HCT116 (cell line): ENCODE data around the gene KIRREL3. TPM values are rescaled to one million over a fixed set of nuclear protein-coding genes. Genes with fewer than 3 reads are reported as not detected.

Experiments used
- ATAC-seq: fragments of 200-7000 bp; cut with Tn5 transposase; 2 replicates; pipeline ENCODE4 v1.9.1; 2020; ENCODE audit warnings: mild to moderate bottlenecking, moderate library complexity
- BruUV-seq: library from RNA; stranded (reverse); fragments of 400-500 nt; replicated peaks from 2 replicates; lab custom pipeline; 2021; lab: Mats Ljungman, UMichigan
- CTCF ChIA-PET: fragments of 300-600 bp; sonication (Branson Sonifier 250); formaldehyde crosslinking; loops from one replicate; lab custom pipeline; 2021; ENCODE audit warnings: antibody characterized with exemption; lab: Charles Lee
- POLR2A ChIA-PET: fragments of 300-600, 350-600 bp; sonication (Branson Sonifier 250); formaldehyde crosslinking; loops from one replicate; lab custom pipeline; 2021; ENCODE audit warnings: antibody characterized with exemption; lab: Charles Lee
- RAD21 ChIA-PET, 2 experiments: fragments of 300-600 bp; sonication (Branson Sonifier 250); formaldehyde crosslinking; loops; one replicate each; lab custom pipeline; 2023; ENCODE audit warnings: low total read pairs in 2 of 2; ENCODE audit not compliant: uncharacterized antibody in 2 of 2, unreplicated experiment in 2 of 2, low non-redundant PET in 1 of 2; lab: Charles Lee
- DNase-seq: peaks from one replicate; pipeline ENCODE4 v3.0.0-alpha.2; 2010; ENCODE audit warnings: low read depth, low spot score
- H2AFZ ChIP-seq: fragments of 200-600 bp; shearing (Covaris generic), sonication (generic); 2 replicates; pipeline ENCODE4 v1.6.1; 2017; ENCODE audit warnings: low read depth, mixed run types, mixed read lengths, antibody characterized with exemption, low read length; ENCODE audit not compliant: poor library complexity, severe bottlenecking
- H3K27ac ChIP-seq: 2 replicates; pipeline ENCODE4 v1.5.1; 2012; ENCODE audit warnings: low read depth, low read length
- H3K27me3 ChIP-seq: fragments of 200-600 bp; sonication (generic); 2 replicates; pipeline ENCODE4 v1.6.1; 2016; ENCODE audit warnings: mixed run types, low read length, mixed read lengths; ENCODE audit not compliant: insufficient read depth
- H3K36me3 ChIP-seq, 2 experiments: fragments of 200-500 bp in 1 of 2; fragments of 200-600 bp in 1 of 2; sonication (Bioruptor generic) in 1 of 2; sonication (generic) in 1 of 2; 2 replicates each; pipeline versions ENCODE4 v1.5.1 to v1.6.1; 2014 to 2016; ENCODE audit warnings: low read length in 2 of 2, inconsistent platforms in 1 of 2, mixed read lengths in 1 of 2, mixed run types in 1 of 2; ENCODE audit not compliant: insufficient read depth in 2 of 2, control insufficient read depth in 1 of 2
- H3K4me1 ChIP-seq, 2 experiments: fragments of 200-600 bp in 1 of 2; sonication (generic) in 1 of 2; 2 replicates each; pipeline versions ENCODE4 v1.5.1 to v1.6.1; 2012 to 2017; ENCODE audit warnings: low read length in 2 of 2, inconsistent platforms in 1 of 2, mild to moderate bottlenecking in 1 of 2, mixed read lengths in 1 of 2, mixed run types in 1 of 2, moderate library complexity in 1 of 2; ENCODE audit not compliant: insufficient read depth in 2 of 2, control insufficient read depth in 1 of 2
- H3K4me2 ChIP-seq: fragments of 200-600 bp; sonication (generic); 2 replicates; pipeline ENCODE4 v1.6.1; 2017; ENCODE audit warnings: mixed run types, low read length, mixed read lengths
- H3K4me3 ChIP-seq, 2 experiments: fragments of 200-600 bp in 1 of 2; sonication (generic) in 1 of 2; replicated peaks in 1 of 2; 2 replicates each; pipeline ENCODE4 v1.5.1; 2011 to 2016; ENCODE audit warnings: low read length in 2 of 2, control low read depth in 1 of 2, low read depth in 1 of 2, mild to moderate bottlenecking in 1 of 2, mixed read lengths in 1 of 2, mixed run types in 1 of 2
- H3K79me2 ChIP-seq: fragments of 200-600 bp; sonication (generic); 2 replicates; pipeline ENCODE4 v1.6.1; 2017; ENCODE audit warnings: mild to moderate bottlenecking, mixed run types, low read length, moderate library complexity, mixed read lengths; ENCODE audit not compliant: insufficient read depth
- H3K9ac ChIP-seq: fragments of 200-600 bp; sonication (generic); 2 replicates; pipeline ENCODE4 v1.6.1; 2016; ENCODE audit warnings: low read length, mixed read lengths
- H3K9me2 ChIP-seq: fragments of 200-600 bp; sonication (generic), shearing (Covaris generic); 2 replicates; pipeline ENCODE4 v1.6.1; 2017; ENCODE audit warnings: mixed run types, mild to moderate bottlenecking, moderate library complexity; ENCODE audit not compliant: insufficient read depth
- H3K9me3 ChIP-seq, 2 experiments: fragments of 200-500 bp in 1 of 2; fragments of 200-600 bp in 1 of 2; sonication (Bioruptor generic) in 1 of 2; sonication (generic) in 1 of 2; 2 replicates each; pipeline ENCODE4 v1.6.1; 2014 to 2017; ENCODE audit warnings: low read length in 2 of 2, mixed read lengths in 2 of 2, inconsistent platforms in 1 of 2, low read depth in 1 of 2, mild to moderate bottlenecking in 1 of 2, mixed run types in 1 of 2, moderate library complexity in 1 of 2; ENCODE audit not compliant: control insufficient read depth in 1 of 2, insufficient read depth in 1 of 2
- H4K20me1 ChIP-seq: fragments of 200-600 bp; sonication (generic), shearing (Covaris generic); 2 replicates; pipeline ENCODE4 v1.6.1; 2017; ENCODE audit warnings: mixed run types, mild to moderate bottlenecking, moderate library complexity; ENCODE audit not compliant: insufficient read depth
- ATF3 ChIP-seq: IDR thresholded peaks from 2 replicates; pipeline ENCODE4 v1.6.1; 2012
- CBX3 ChIP-seq: IDR thresholded peaks from 2 replicates; pipeline ENCODE4 v1.6.1; 2012; ENCODE audit warnings: low read depth
- CTCF ChIP-seq, 3 experiments: fragments of 200-600 bp in 1 of 3; sonication (generic) in 1 of 3; IDR thresholded peaks in 2 of 3; conservative IDR thresholded peaks in 1 of 3; 2 replicates each; pipeline ENCODE4 v1.5.1; 2012 to 2017; ENCODE audit warnings: low read depth in 2 of 3, low read length in 2 of 3, antibody characterized with exemption in 1 of 3, borderline replicate concordance in 1 of 3, control low read depth in 1 of 3, mild to moderate bottlenecking in 1 of 3, mixed read lengths in 1 of 3, mixed run types in 1 of 3, moderate library complexity in 1 of 3; ENCODE audit not compliant: insufficient read depth in 1 of 3
- EGR1 ChIP-seq: IDR thresholded peaks from 2 replicates; pipeline ENCODE4 v1.6.1; 2012; ENCODE audit warnings: low read depth
- ELF1 ChIP-seq: IDR thresholded peaks from 2 replicates; pipeline ENCODE4 v1.6.1; 2012; ENCODE audit warnings: low read depth, borderline replicate concordance
- EZH2 ChIP-seq: fragments of 200-600 bp; sonication (generic); IDR thresholded peaks from 2 replicates; pipeline ENCODE4 v1.6.1; 2017; ENCODE audit warnings: antibody characterized with exemption, mixed run types
- EZH2phosphoT487 ChIP-seq: fragments of 200-600 bp; IDR thresholded peaks from 2 replicates; pipeline ENCODE4 v1.6.1; 2018; ENCODE audit warnings: antibody characterized with exemption, borderline replicate concordance
- FOSL1 ChIP-seq: IDR thresholded peaks from 2 replicates; pipeline ENCODE4 v1.6.1; 2012; ENCODE audit warnings: low read depth
- JUND ChIP-seq: IDR thresholded peaks from 2 replicates; pipeline ENCODE4 v1.6.1; 2012
- MAX ChIP-seq: IDR thresholded peaks from 2 replicates; pipeline ENCODE4 v1.6.1; 2012
- POLR2AphosphoS5 ChIP-seq: IDR thresholded peaks from 2 replicates; pipeline ENCODE4 v1.6.1; 2011; ENCODE audit warnings: mild to moderate bottlenecking, low read depth, low read length, moderate library complexity
- SIN3A ChIP-seq: IDR thresholded peaks from 2 replicates; pipeline ENCODE4 v1.6.1; 2012; ENCODE audit warnings: low read depth
- SRF ChIP-seq: IDR thresholded peaks from 2 replicates; pipeline ENCODE4 v1.6.1; 2012; ENCODE audit warnings: low read depth
- ZBTB33 ChIP-seq: IDR thresholded peaks from 2 replicates; pipeline ENCODE4 v1.6.1; 2011; ENCODE audit warnings: mild to moderate bottlenecking, low read length, moderate library complexity; ENCODE audit not compliant: insufficient replicate concordance; ENCODE audit errors: extremely low read depth
- ZFX ChIP-seq: fragments of 450-650 bp; IDR thresholded peaks from 2 replicates; pipeline ENCODE4 v1.6.1; 2017
- ZNF274 ChIP-seq: fragments of 200-500 bp; sonication (Bioruptor generic); IDR thresholded peaks from 2 replicates; pipeline ENCODE4 v1.6.1; 2014; ENCODE audit warnings: mild to moderate bottlenecking, low read depth, low read length, inconsistent platforms
- intact Hi-C: fragments of 100-400 bp; cut with micrococcal nuclease; formaldehyde crosslinking; loops from 2 replicates; pipeline ENCODE4 v1.10.0; 2022
- total RNA-seq: library from RNA; stranded (reverse); gene quantifications from one replicate; pipeline ENCODE4 v1.2.1, GENCODE V29; 2021; ENCODE audit not compliant: unreplicated experiment

The KIRREL3 gene
- total RNA-seq, 1 experiment from 2014 or later, result not detected

- no peak overlapping the region for H3K4me3 ChIP-seq
- H3K9ac ChIP-seq, result no peak overlapping the region
- BruUV-seq, result no TSS peak
- peaks cover 38% of the 10 kb centered on the region for H3K27me3 ChIP-seq
- intact Hi-C loops, result no loop called here
- H3K9me3 ChIP-seq, result no peaks in the 10 kb centered on the region
- ChIA-PET RAD21 (no interaction called here), POLR2A (no interaction called here), CTCF (no interaction called here)
- no peaks in the 10 kb centered on the region for H3K4me1 ChIP-seq
- no peak for DNase-seq
- H3K36me3 ChIP-seq, result no peaks in the 10 kb centered on the region
- no peaks in the 10 kb centered on the region for H4K20me1 ChIP-seq
- no peak overlapping the region for H2AFZ ChIP-seq
- H3K4me2 ChIP-seq, result no peak overlapping the region
- H3K27ac ChIP-seq, result no peak overlapping the region
- H3K79me2 ChIP-seq, result no peaks in the 10 kb centered on the region
- ATAC-seq, result no peak
- TF ChIP-seq ZNF274 (no peak), FOSL1 (no peak), SRF (no peak), ZBTB33 (no peak), SIN3A (no peak), POLR2AphosphoS5 (no peak), ZFX (no peak), JUND (no peak), CBX3 (no peak), EZH2 (no peak)
- no peaks in the 10 kb centered on the region for H3K9me2 ChIP-seq
Measured at GRCh38 chr11:126653040-126653439, 347.5 kb downstream of the KIRREL3 start.

- Histone ChIP-seq H3K36me3 (no peaks in the 10 kb centered on the region), H4K20me1 (no peaks in the 10 kb centered on the region), H3K27me3 (peaks cover 19% of the 10 kb centered on the region; the same call in 1 of the 2 replicates), H3K4me2 (peak overlapping the region; percentile 32; the same call in 1 of the 2 replicates), H3K79me2 (no peaks in the 10 kb centered on the region), H2AFZ (no peak overlapping the region), H3K4me3 (no peak overlapping the region), H3K9ac (no peak overlapping the region), H3K9me2 (no peaks in the 10 kb centered on the region), H3K9me3 (no peaks in the 10 kb centered on the region), H3K27ac (no peak overlapping the region), H3K4me1 (peaks cover 0 to 7% of the 10 kb centered on the region in 2 experiments; a peak in 1 of 4 replicates)
- ChIA-PET POLR2A (no interaction called here), RAD21 (no interaction called here), CTCF (no interaction called here)
- no TSS peak for BruUV-seq
- ATAC-seq (peak; percentile 63), DNase-seq (peak; percentile 2)
- intact Hi-C loops, result no loop called here
- no peak for TF ChIP-seq ELF1
- TF ChIP-seq EZH2phosphoT487, result no peak
- no peak for TF ChIP-seq POLR2AphosphoS5
- TF ChIP-seq EGR1, result no peak
- TF ChIP-seq ZNF274, result no peak
- no peak for TF ChIP-seq EZH2
- no peak for TF ChIP-seq ATF3
- no peak for TF ChIP-seq MAX
- no peak for TF ChIP-seq CTCF (IDR thresholded peaks at IDR 0.05 in 2 of 3, conservative IDR thresholded peaks at IDR 0.05 in 1 of 3; ENCODE audit: borderline replicate concordance in 1 of 3, insufficient read depth in 1 of 3, low read depth in 2 of 3, low read length in 2 of 3)
Measured at GRCh38 chr11:126647735-126648134, 352.8 kb downstream of the KIRREL3 start.
